HEK293 (cell line): ENCODE data around the gene ANKRD11.

Source experiments
- AEBP2 ChIP-seq: fragments of 450-650 bp; formaldehyde crosslinking; IDR thresholded peaks from 2 replicates; pipeline ENCODE4 v1.5.1; 2016; ENCODE audit warnings: missing biosample characterization, missing genetic modification characterization, borderline replicate concordance
- GLI4 ChIP-seq: fragments of 450-650 bp; formaldehyde crosslinking; IDR thresholded peaks from 2 replicates; pipeline ENCODE4 v1.5.1; 2016; ENCODE audit warnings: missing biosample characterization, missing genetic modification characterization
- GLIS2 ChIP-seq: fragments of 450-650 bp; formaldehyde crosslinking; IDR thresholded peaks from 2 replicates; pipeline ENCODE4 v1.5.1; 2016; ENCODE audit warnings: missing biosample characterization, missing genetic modification characterization
- WT1 ChIP-seq: fragments of 450-650 bp; formaldehyde crosslinking; IDR thresholded peaks from 2 replicates; pipeline ENCODE4 v1.5.1; 2016; ENCODE audit warnings: missing biosample characterization, missing genetic modification characterization
- ZBTB48 ChIP-seq: fragments of 450-650 bp; formaldehyde crosslinking; IDR thresholded peaks from 2 replicates; pipeline ENCODE4 v1.5.1; 2016; ENCODE audit warnings: missing biosample characterization, missing genetic modification characterization
- ZIC2 ChIP-seq: fragments of 450-650 bp; formaldehyde crosslinking; IDR thresholded peaks from 2 replicates; pipeline ENCODE4 v1.5.1; 2016; ENCODE audit warnings: missing biosample characterization, missing genetic modification characterization
- ZNF169 ChIP-seq: fragments of 450-650 bp; formaldehyde crosslinking; IDR thresholded peaks from 2 replicates; pipeline ENCODE4 v1.5.1; 2016; ENCODE audit warnings: missing biosample characterization, missing genetic modification characterization
- ZNF394 ChIP-seq: fragments of 450-650 bp; formaldehyde crosslinking; IDR thresholded peaks from 2 replicates; pipeline ENCODE4 v1.5.1; 2016; ENCODE audit warnings: missing biosample characterization, missing genetic modification characterization, mild to moderate bottlenecking, moderate library complexity, borderline replicate concordance
- ZNF398 ChIP-seq: fragments of 450-650 bp; formaldehyde crosslinking; IDR thresholded peaks from 2 replicates; pipeline ENCODE4 v1.5.1; 2017; ENCODE audit warnings: missing biosample characterization, missing genetic modification characterization
- ZNF521 ChIP-seq: fragments of 450-650 bp; formaldehyde crosslinking; IDR thresholded peaks from 2 replicates; pipeline ENCODE4 v1.5.1; 2017; ENCODE audit warnings: missing biosample characterization, mild to moderate bottlenecking, missing genetic modification characterization
- ZNF629 ChIP-seq: fragments of 450-650 bp; formaldehyde crosslinking; IDR thresholded peaks from 2 replicates; pipeline ENCODE4 v1.5.1; 2017; ENCODE audit warnings: missing biosample characterization, missing genetic modification characterization
- ZNF660 ChIP-seq: fragments of 450-650 bp; IDR thresholded peaks from 2 replicates; pipeline ENCODE4 v1.5.1; 2018; ENCODE audit warnings: missing biosample characterization, mild to moderate bottlenecking, missing genetic modification characterization
- ZNF670 ChIP-seq: fragments of 450-650 bp; formaldehyde crosslinking; IDR thresholded peaks from 2 replicates; pipeline ENCODE4 v1.5.1; 2016; ENCODE audit warnings: missing biosample characterization, missing genetic modification characterization, low read depth
- ZNF785 ChIP-seq: fragments of 450-650 bp; formaldehyde crosslinking; IDR thresholded peaks from 2 replicates; pipeline ENCODE4 v1.5.1; 2016; ENCODE audit warnings: missing biosample characterization, missing genetic modification characterization
- ZNF830 ChIP-seq: fragments of 450-650 bp; IDR thresholded peaks from 2 replicates; pipeline ENCODE4 v1.5.0; 2018; ENCODE audit warnings: missing biosample characterization, missing genetic modification characterization, low read depth, mild to moderate bottlenecking, moderate library complexity
- TF ChIP-seq, protein P1 (sequence below): fragments of 450-650 bp; formaldehyde crosslinking; conservative IDR thresholded peaks from 2 replicates; pipeline ENCODE4 v1.5.1; 2016; ENCODE audit warnings: low read depth, missing biosample characterization, missing genetic modification characterization
- TF ChIP-seq, protein P2 (sequence below): fragments of 450-650 bp; formaldehyde crosslinking; IDR thresholded peaks from 2 replicates; pipeline ENCODE4 v1.5.1; 2016; ENCODE audit warnings: missing biosample characterization, missing genetic modification characterization
- TF ChIP-seq, protein P3 (sequence below): fragments of 450-650 bp; formaldehyde crosslinking; IDR thresholded peaks from 2 replicates; pipeline ENCODE4 v1.5.1; 2016; ENCODE audit warnings: missing biosample characterization, missing genetic modification characterization, borderline replicate concordance
- TF ChIP-seq, protein P4 (sequence below): fragments of 450-650 bp; formaldehyde crosslinking; IDR thresholded peaks from 2 replicates; pipeline ENCODE4 v1.5.1; 2016; ENCODE audit warnings: missing biosample characterization, missing genetic modification characterization

Gene ANKRD11

DNA sequence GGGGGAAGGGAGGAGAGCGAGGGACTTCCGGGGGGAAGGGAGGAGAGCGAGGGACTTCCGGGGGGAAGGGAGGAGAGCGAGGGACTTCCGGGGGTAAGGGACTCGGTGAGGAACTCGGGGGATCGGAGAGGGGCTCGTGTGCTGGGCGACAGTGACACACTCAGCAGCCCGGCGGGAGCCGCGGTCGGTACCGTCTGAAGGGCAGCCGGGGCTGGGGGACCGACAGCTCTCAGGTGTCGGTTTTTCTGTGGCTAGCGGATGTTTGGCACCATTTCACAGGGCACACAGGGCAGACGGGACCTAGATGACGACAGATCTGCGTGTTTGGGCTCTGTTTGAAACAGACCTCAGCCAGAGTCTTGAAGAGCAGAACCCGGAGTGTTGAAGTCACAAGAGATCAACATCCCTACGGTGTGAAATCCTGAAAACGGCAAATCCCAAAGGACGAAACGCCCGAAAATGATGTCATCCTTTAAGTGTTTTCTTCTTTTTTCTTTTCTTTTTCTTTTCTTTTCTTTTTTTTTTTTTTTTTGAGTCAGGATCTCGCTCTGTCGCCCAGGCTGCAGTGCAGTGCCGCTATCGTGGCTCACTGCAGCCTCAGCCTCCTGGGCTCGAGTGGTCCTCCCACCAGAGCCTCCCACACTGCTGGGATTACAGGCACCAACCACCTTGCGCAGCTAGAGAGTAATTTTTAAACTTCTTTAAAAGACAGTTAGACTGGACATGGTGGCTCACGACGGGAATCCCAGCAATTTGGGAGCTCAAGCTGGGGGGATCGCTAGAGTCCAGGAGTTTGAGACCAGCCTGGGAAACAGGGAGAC is 249.0 kb downstream of the ANKRD11 start (continued):
- TF ChIP-seq, protein P1, sequence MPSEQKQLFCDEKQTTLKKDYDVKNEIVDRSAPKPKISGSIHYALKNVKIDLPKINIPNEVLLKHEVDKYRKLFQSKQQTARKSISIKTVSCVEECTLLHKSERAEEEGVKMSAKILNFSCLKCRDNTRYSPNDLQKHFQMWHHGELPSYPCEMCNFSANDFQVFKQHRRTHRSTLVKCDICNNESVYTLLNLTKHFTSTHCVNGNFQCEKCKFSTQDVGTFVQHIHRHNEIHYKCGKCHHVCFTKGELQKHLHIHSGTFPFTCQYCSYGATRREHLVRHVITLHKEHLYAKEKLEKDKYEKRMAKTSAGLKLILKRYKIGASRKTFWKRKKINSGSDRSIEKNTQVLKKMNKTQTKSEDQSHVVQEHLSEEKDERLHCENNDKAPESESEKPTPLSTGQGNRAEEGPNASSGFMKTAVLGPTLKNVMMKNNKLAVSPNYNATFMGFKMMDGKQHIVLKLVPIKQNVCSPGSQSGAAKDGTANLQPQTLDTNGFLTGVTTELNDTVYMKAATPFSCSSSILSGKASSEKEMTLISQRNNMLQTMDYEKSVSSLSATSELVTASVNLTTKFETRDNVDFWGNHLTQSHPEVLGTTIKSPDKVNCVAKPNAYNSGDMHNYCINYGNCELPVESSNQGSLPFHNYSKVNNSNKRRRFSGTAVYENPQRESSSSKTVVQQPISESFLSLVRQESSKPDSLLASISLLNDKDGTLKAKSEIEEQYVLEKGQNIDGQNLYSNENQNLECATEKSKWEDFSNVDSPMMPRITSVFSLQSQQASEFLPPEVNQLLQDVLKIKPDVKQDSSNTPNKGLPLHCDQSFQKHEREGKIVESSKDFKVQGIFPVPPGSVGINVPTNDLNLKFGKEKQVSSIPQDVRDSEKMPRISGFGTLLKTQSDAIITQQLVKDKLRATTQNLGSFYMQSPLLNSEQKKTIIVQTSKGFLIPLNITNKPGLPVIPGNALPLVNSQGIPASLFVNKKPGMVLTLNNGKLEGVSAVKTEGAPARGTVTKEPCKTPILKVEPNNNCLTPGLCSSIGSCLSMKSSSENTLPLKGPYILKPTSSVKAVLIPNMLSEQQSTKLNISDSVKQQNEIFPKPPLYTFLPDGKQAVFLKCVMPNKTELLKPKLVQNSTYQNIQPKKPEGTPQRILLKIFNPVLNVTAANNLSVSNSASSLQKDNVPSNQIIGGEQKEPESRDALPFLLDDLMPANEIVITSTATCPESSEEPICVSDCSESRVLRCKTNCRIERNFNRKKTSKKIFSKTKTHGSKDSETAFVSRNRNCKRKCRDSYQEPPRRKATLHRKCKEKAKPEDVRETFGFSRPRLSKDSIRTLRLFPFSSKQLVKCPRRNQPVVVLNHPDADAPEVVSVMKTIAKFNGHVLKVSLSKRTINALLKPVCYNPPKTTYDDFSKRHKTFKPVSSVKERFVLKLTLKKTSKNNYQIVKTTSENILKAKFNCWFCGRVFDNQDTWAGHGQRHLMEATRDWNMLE (tag by site-specific recombination) = peak; percentile 64; the same call in 1 of the 2 replicates
- TF ChIP-seq ZNF398 (tag by site-specific recombination) = peak; percentile 16; the same call in 1 of the 2 replicates
- TF ChIP-seq ZNF394 (tag by site-specific recombination) = 0 out of 2 replicates have a peak, but pooled peaks have one; percentile 6
- TF ChIP-seq ZNF521 (tag by site-specific recombination) = no peak
- peak; percentile 92 for TF ChIP-seq ZNF629 (tag by site-specific recombination)
- TF ChIP-seq WT1 = peak; percentile 40; the same call in 1 of the 2 replicates
- no peak for TF ChIP-seq ZNF830 (tag by site-specific recombination)
- TF ChIP-seq ZBTB48 (tag by site-specific recombination) = peak; percentile 98
- TF ChIP-seq ZNF785 (tag by site-specific recombination) = 0 out of 2 replicates have a peak, but pooled peaks have one; percentile 30
- peak; percentile 15; the same call in 1 of the 2 replicates for TF ChIP-seq ZNF660
- no peak for TF ChIP-seq GLIS2
- TF ChIP-seq AEBP2 (tag by site-specific recombination) = no peak
- TF ChIP-seq, protein P2, sequence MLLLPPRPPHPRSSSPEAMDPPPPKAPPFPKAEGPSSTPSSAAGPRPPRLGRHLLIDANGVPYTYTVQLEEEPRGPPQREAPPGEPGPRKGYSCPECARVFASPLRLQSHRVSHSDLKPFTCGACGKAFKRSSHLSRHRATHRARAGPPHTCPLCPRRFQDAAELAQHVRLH = no peak
- TF ChIP-seq, protein P3, sequence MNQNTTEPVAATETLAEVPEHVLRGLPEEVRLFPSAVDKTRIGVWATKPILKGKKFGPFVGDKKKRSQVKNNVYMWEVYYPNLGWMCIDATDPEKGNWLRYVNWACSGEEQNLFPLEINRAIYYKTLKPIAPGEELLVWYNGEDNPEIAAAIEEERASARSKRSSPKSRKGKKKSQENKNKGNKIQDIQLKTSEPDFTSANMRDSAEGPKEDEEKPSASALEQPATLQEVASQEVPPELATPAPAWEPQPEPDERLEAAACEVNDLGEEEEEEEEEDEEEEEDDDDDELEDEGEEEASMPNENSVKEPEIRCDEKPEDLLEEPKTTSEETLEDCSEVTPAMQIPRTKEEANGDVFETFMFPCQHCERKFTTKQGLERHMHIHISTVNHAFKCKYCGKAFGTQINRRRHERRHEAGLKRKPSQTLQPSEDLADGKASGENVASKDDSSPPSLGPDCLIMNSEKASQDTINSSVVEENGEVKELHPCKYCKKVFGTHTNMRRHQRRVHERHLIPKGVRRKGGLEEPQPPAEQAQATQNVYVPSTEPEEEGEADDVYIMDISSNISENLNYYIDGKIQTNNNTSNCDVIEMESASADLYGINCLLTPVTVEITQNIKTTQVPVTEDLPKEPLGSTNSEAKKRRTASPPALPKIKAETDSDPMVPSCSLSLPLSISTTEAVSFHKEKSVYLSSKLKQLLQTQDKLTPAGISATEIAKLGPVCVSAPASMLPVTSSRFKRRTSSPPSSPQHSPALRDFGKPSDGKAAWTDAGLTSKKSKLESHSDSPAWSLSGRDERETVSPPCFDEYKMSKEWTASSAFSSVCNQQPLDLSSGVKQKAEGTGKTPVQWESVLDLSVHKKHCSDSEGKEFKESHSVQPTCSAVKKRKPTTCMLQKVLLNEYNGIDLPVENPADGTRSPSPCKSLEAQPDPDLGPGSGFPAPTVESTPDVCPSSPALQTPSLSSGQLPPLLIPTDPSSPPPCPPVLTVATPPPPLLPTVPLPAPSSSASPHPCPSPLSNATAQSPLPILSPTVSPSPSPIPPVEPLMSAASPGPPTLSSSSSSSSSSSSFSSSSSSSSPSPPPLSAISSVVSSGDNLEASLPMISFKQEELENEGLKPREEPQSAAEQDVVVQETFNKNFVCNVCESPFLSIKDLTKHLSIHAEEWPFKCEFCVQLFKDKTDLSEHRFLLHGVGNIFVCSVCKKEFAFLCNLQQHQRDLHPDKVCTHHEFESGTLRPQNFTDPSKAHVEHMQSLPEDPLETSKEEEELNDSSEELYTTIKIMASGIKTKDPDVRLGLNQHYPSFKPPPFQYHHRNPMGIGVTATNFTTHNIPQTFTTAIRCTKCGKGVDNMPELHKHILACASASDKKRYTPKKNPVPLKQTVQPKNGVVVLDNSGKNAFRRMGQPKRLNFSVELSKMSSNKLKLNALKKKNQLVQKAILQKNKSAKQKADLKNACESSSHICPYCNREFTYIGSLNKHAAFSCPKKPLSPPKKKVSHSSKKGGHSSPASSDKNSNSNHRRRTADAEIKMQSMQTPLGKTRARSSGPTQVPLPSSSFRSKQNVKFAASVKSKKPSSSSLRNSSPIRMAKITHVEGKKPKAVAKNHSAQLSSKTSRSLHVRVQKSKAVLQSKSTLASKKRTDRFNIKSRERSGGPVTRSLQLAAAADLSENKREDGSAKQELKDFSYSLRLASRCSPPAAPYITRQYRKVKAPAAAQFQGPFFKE (tag by site-specific recombination) = 0 out of 2 replicates have a peak, but pooled peaks have one; percentile 5
- no peak for TF ChIP-seq ZNF670
- no peak for TF ChIP-seq GLI4 (tag by site-specific recombination)
- TF ChIP-seq, protein P4, sequence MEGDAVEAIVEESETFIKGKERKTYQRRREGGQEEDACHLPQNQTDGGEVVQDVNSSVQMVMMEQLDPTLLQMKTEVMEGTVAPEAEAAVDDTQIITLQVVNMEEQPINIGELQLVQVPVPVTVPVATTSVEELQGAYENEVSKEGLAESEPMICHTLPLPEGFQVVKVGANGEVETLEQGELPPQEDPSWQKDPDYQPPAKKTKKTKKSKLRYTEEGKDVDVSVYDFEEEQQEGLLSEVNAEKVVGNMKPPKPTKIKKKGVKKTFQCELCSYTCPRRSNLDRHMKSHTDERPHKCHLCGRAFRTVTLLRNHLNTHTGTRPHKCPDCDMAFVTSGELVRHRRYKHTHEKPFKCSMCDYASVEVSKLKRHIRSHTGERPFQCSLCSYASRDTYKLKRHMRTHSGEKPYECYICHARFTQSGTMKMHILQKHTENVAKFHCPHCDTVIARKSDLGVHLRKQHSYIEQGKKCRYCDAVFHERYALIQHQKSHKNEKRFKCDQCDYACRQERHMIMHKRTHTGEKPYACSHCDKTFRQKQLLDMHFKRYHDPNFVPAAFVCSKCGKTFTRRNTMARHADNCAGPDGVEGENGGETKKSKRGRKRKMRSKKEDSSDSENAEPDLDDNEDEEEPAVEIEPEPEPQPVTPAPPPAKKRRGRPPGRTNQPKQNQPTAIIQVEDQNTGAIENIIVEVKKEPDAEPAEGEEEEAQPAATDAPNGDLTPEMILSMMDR (tag by site-specific recombination) = no peak
- no peak for TF ChIP-seq ZIC2 (tag by site-specific recombination)
- TF ChIP-seq ZNF169 (tag by site-specific recombination) = no peak
